Activated T-helper 2 cell treated with anti-CD3 and anti-CD28 coated beads, Interferon-gamma antibody, Interleukin-2, Interleukin-4, amounts not matched to agents 10 μg/mL and 5 μg/mL and 100 μg/mL, durations not matched to agents 14 hours and 24 hours and 36 hours (primary cell): Measurements from ENCODE around the gene RAB12. TPM values are rescaled to one million over a fixed set of nuclear protein-coding genes. Genes with fewer than 3 reads are reported as not detected.

Experiments used
- DNase-seq: peaks from one replicate; pipeline ENCODE4 v3.0.0; 2021; ENCODE audit warnings: low spot score
- H3K27ac Mint-ChIP-seq: one replicate; pipeline ENCODE4 v1.8.0; 2021; ENCODE audit warnings: mixed read lengths
- H3K27me3 Mint-ChIP-seq: one replicate; pipeline ENCODE4 v1.8.0; 2021; ENCODE audit warnings: low read depth, mixed read lengths
- H3K36me3 Mint-ChIP-seq: one replicate; pipeline ENCODE4 v1.8.0; 2021; ENCODE audit warnings: low read depth, mixed read lengths
- H3K4me1 Mint-ChIP-seq: one replicate; pipeline ENCODE4 v1.8.0; 2021; ENCODE audit warnings: low read depth, mixed read lengths
- H3K4me3 Mint-ChIP-seq: one replicate; pipeline ENCODE4 v1.8.0; 2021; ENCODE audit warnings: low read depth, mild to moderate bottlenecking, moderate library complexity, mixed read lengths
- H3K9me3 Mint-ChIP-seq: one replicate; pipeline ENCODE4 v1.8.0; 2021; ENCODE audit warnings: mixed read lengths
- intact Hi-C: fragments of 100-400 bp; cut with micrococcal nuclease; formaldehyde crosslinking; loops from one replicate; pipeline ENCODE4 v1.15.1; 2023
- total RNA-seq: library from RNA; stranded (reverse); gene quantifications from 2 replicates; pipeline ENCODE4 v1.2.3, GENCODE V29; 2022

Gene RAB12
- total RNA-seq, 1 donor from 2014 or later: 14.7 TPM

DNA sequence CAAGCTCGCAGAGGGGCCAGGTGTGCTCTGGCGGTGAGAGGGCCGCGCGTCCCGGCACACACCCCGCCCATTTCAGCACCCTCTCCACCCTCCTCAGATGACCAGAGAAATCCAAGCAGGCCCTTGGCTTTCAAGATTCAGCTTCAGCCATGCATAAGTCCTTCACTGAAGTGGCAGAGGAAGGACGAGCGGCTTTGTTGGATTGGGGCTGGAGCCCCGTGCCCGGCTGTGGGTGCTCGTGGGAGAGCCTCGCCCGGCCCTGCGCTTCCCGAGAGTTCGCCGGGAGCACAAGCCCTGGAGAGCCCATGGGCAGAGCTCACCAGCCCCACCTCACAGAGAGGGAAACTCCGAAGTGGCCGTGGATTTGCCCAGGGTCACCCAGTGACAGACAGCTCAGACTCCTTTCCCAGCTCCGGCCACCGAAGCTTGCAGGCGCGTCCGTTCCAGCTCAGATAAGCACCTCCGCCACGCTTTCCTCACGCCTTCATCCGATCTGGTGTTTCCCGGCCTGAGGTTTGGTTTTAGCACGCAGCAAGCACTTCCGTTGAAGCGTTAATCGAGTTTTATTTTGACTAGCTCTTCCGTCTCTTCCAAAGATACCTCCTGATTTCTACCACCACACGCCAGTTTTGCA is 50.5 kb downstream of the RAB12 start:
- H3K27me3 Mint-ChIP-seq: peaks cover 8% of the 10 kb centered on the region
- no peak overlapping the region for H3K4me3 Mint-ChIP-seq
- H3K9me3 Mint-ChIP-seq: no peaks in the 10 kb centered on the region
- no peak overlapping the region for H3K27ac Mint-ChIP-seq
- DNase-seq: no peak
- intact Hi-C loops: no loop called here
- peaks cover 1% of the 10 kb centered on the region for H3K4me1 Mint-ChIP-seq
- no peaks in the 10 kb centered on the region for H3K36me3 Mint-ChIP-seq

DNA sequence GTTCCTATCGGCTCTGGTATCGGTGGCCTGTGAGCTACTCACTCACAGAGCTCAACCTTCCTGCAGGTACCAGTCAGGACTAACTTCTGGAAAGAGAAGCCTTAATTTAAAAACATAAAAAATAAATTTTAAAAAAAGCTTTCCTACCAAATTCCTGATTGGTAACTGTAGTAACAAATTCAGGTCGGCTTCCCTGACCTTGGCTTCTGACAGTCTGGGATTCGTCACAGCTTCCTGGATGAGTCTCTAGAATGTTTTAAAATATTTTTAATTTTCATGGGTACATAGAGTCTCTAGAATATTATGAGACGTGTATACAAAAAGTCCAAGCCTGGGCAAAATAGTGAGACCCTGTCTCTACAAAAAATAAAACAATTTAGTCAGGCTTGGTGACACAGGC is 51.1 kb downstream of the RAB12 start:
- intact Hi-C loops: no loop called here
- DNase-seq: no peak
- Mint-ChIP-seq H3K4me3 (no peak overlapping the region), H3K27ac (no peak overlapping the region), H3K27me3 (peaks cover 8% of the 10 kb centered on the region), H3K36me3 (no peaks in the 10 kb centered on the region), H3K4me1 (peaks cover 1% of the 10 kb centered on the region), H3K9me3 (no peaks in the 10 kb centered on the region)

DNA sequence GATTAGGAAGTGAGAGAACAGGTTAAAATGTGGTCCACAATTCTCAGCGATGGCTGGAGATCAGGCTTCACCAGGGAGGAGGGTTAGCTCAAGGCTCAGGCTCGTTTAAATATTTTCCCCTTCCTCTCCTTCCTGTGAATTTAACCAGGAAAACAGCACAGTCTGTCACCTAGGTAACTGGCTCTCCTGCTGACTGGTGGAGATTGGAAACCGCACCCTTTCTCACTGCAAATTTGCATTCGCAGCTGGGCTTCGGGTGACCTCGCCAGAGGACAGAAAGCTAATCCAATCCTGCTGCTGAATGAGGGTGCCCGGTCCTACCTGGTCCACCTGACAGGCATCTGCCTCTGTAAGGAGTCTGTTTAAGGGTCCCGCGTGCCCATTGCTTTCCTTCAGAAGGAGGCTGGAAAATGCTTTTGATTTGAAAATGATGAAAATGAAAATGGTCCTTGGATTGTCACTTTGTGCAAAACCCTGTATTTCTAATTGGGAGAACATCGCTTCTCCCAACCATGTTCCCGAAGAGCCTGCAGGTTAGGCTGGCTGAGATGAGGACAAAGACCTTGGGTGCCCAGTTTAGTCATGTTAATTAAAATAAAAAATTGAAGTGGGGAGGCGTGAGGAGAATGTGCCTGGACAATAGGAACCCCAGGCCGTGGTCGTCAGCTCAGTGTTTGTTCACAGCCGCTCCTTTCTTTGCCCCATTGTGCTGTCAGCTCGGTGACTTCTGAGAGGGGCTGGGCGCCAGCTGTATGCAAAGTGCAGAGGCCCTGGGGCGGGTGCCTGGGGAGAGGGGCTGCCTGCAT is 52.7 kb downstream of the RAB12 start:
- intact Hi-C loops: no loop called here
- no peak for DNase-seq
- peaks cover 4% of the 10 kb centered on the region for H3K27me3 Mint-ChIP-seq
- no peaks in the 10 kb centered on the region for H3K9me3 Mint-ChIP-seq
- no peak overlapping the region for H3K27ac Mint-ChIP-seq
- H3K36me3 Mint-ChIP-seq: no peaks in the 10 kb centered on the region
- no peak overlapping the region for H3K4me3 Mint-ChIP-seq
- H3K4me1 Mint-ChIP-seq: peaks cover 1% of the 10 kb centered on the region

DNA sequence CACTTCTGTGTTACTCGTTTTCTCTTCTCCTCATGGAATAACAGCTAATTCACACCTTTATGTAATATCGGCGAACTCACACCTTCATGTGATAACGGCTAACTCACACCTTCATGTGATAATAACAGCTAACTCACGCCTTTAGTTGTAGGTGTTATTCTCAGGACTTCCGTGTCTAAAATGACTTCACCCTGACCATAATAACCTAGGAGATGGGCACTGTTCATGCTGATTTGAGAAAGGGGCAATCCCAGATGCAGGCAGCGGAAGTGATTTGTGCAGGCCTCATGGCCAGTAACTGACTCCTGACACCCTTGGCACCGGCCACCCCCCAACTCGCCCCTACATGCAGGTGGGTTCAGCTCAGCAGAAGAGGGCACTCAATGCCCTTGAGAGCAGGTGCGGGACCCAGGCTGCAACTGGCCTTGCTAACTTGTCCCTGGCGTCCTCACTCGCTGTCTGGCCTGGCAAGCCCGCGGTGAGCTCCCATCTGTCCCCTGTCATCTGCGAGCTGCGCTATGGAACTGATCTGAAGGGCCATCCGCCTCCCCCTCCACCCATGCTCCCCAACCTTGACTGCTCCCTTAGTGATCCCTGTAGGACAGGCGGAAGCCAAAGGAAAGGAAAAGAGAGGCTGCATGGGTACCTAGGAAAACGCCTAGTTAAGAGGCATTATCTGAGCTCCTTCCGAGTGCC is 53.5 kb downstream of the RAB12 start:
- Mint-ChIP-seq H3K9me3 (no peaks in the 10 kb centered on the region), H3K27me3 (peaks cover 4% of the 10 kb centered on the region), H3K4me1 (peaks cover 1% of the 10 kb centered on the region), H3K27ac (no peak overlapping the region), H3K4me3 (no peak overlapping the region), H3K36me3 (no peaks in the 10 kb centered on the region)
- intact Hi-C loops: no loop called here
- DNase-seq: no peak

DNA sequence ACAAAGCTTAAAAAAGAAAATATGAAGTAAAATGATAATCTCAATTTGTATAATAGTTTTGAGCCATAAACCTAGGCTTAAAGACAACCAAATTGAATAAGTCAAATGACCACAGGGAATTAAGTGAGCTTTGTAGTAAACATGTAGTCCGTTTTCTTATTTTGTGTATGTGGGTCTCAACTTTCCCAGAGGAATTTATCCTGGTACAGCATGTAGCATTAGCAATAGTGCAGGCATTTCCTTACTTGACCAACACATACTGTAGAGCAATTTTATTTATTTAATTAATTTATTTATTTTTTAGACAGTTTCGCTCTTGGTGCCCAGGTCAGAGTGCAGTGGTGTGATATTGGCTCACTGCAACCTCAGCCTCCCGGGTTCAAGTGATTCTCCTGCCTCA is 58.6 kb downstream of the RAB12 start:
- no peak for DNase-seq
- Mint-ChIP-seq H3K36me3 (no peaks in the 10 kb centered on the region), H3K9me3 (no peaks in the 10 kb centered on the region), H3K4me3 (no peak overlapping the region), H3K4me1 (no peaks in the 10 kb centered on the region), H3K27ac (no peak overlapping the region), H3K27me3 (no peaks in the 10 kb centered on the region)
- intact Hi-C loops: no loop called here

DNA sequence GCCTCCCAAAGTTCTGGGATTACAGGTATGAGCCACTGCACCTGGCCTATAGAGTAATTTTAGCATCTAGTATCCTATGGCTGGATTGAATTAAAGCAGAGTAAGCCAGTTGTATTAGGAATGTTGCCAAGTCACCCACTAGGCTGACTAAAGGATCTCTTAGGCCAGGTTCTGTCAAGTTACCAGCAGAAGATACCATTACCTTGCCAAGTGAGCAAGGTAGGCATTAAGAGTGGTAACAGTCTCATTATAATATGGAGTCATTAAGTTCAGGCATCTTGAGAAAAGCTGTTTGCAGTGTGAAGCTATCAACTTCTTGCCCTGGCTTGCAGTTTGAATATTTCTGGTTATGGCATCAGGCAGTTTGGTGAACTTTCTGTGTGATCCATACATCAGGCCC is 59.1 kb downstream of the RAB12 start:
- Mint-ChIP-seq H3K36me3 (no peaks in the 10 kb centered on the region), H3K4me1 (no peaks in the 10 kb centered on the region), H3K27me3 (no peaks in the 10 kb centered on the region), H3K4me3 (no peak overlapping the region), H3K27ac (no peak overlapping the region), H3K9me3 (no peaks in the 10 kb centered on the region)
- intact Hi-C loops: no loop called here
- no peak for DNase-seq

DNA sequence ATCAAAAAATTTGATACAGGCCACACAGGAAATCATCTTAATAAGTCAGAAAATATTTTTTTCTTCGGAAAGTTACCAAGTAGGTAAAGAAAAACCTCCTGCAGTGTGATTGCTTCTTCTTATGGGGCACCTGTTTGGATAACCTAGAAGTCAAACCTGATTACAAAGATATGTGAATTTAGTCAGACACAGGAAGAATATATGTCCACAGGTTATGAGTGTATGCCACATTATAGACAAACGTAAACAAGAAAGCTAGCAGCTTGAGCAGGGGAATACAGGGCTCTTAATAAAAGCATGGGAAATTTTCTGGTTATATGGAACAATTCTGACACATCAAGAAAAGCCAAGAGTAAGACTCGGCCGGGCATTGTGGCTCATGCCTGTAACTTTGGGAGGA is 60.3 kb downstream of the RAB12 start:
- no peaks in the 10 kb centered on the region for H3K9me3 Mint-ChIP-seq
- H3K4me1 Mint-ChIP-seq: no peaks in the 10 kb centered on the region
- no peak overlapping the region for H3K27ac Mint-ChIP-seq
- DNase-seq: no peak
- intact Hi-C loops: no loop called here
- H3K4me3 Mint-ChIP-seq: no peak overlapping the region
- H3K36me3 Mint-ChIP-seq: no peaks in the 10 kb centered on the region
- no peaks in the 10 kb centered on the region for H3K27me3 Mint-ChIP-seq

DNA sequence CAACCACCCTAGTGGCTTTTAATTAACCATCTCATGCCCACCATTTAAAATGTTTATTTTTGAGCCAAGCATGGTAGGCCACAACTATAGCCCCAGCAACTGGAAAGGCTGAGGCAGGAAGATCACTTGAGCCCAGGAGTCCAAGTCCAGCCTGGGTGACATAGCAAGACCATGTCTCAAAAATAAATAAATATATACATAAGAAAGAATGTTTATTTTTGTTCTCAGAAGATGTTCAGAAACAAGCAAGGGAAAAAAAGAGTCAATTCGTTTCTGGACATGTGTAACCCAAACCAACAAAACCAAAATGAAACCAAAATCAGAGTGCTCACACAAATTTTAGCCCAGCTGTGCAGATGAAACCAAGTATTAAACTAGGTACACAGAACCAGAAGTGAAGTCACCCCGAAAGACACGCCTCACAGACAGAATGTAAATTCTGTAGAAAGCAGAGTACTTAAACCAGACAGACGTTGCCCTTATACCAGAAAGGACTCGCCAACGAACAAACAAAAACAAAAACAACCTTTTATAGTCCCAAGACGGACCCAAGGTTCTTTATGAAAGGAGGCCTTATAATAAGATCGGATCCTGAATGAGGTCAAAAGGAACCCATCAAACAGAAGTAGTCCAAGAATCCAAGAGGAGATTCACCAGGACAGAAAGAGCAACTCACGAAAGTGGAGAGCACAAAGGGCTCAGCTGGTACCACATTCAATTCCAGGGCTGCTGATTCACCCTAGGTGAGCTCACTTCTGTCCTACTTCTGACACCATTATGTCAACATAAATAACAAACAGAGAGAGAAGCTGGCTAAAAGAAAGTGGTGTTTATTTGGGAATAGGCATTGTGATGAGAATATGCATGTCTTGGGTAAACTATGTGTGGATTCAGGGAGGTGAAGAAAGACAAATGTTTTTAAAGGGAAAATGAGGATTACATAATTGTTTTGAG is 64.3 kb downstream of the RAB12 start:
- intact Hi-C loops: no loop called here
- Mint-ChIP-seq H3K9me3 (no peaks in the 10 kb centered on the region), H3K27me3 (no peaks in the 10 kb centered on the region), H3K36me3 (no peaks in the 10 kb centered on the region), H3K4me1 (no peaks in the 10 kb centered on the region), H3K4me3 (no peak overlapping the region), H3K27ac (no peak overlapping the region)
- no peak for DNase-seq

DNA sequence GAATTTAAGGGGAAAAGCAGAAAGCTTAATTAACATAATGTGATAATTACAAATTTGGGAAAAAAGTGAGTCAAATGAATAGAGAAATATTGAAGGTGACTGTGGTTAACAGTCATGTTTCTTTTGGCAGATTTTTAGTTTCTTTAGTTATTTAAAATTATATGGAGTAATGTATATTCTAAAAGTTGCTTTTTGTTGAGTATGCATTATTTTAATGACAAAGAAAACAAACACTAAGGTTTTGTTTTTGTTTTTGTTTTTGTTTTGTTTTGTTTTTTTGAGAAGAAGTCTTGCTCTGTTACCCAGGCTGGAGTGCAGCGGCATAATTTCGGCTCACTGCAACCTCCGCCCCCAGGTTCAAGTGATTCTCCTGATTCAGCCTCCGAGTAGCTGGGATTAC is 65.8 kb downstream of the RAB12 start:
- H3K9me3 Mint-ChIP-seq: no peaks in the 10 kb centered on the region
- no peak overlapping the region for H3K4me3 Mint-ChIP-seq
- H3K36me3 Mint-ChIP-seq: no peaks in the 10 kb centered on the region
- intact Hi-C loops: no loop called here
- no peaks in the 10 kb centered on the region for H3K27me3 Mint-ChIP-seq
- no peaks in the 10 kb centered on the region for H3K4me1 Mint-ChIP-seq
- DNase-seq: no peak
- no peak overlapping the region for H3K27ac Mint-ChIP-seq

DNA sequence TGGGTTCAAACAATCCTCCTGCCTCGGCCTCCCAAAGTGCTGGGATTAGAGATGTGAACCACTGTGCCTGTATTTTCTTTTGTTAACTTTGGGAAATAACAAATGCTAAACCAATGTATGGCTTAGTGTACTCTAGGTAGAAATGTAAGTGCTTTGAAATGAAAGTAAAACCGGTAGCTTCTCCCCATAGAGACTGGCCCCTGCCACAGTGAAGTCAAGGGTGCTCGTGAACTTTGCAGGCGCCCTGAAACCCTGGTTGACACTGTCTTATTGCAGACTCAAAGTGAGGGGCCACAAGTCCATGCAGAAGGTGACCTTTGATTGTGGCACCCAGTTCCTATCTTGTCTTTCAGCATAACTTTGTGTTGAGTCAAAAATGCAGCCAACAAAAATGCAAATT is 72.0 kb downstream of the RAB12 start:
- H3K4me3 Mint-ChIP-seq: no peak overlapping the region
- H3K36me3 Mint-ChIP-seq: no peaks in the 10 kb centered on the region
- H3K27ac Mint-ChIP-seq: no peak overlapping the region
- DNase-seq: no peak
- no peaks in the 10 kb centered on the region for H3K9me3 Mint-ChIP-seq
- no peaks in the 10 kb centered on the region for H3K27me3 Mint-ChIP-seq
- no peaks in the 10 kb centered on the region for H3K4me1 Mint-ChIP-seq
- intact Hi-C loops: no loop called here

DNA sequence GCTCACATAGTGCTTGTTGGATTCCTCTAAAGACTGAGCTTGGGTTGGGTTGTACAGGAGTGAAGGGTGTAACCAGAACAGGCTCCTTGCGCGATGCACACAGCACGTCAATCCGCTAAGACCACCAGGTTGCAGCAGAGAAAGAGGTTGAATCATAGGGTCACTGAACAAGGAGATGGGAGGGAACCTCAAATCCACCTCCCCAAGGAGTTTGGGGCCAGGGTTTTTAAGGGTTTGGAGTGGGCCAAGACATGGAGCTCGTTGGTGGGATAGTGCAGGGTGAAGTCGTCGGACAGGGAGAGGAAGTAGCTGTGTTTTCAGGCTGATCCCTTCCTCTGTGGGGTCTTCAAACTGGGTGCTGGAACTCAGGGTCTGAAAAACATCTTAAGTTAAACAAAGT is 75.3 kb downstream of the RAB12 start:
- no peaks in the 10 kb centered on the region for H3K4me1 Mint-ChIP-seq
- H3K36me3 Mint-ChIP-seq: no peaks in the 10 kb centered on the region
- H3K9me3 Mint-ChIP-seq: no peaks in the 10 kb centered on the region
- H3K4me3 Mint-ChIP-seq: no peak overlapping the region
- H3K27me3 Mint-ChIP-seq: no peaks in the 10 kb centered on the region
- intact Hi-C loops: no loop called here
- no peak for DNase-seq
- H3K27ac Mint-ChIP-seq: no peak overlapping the region

DNA sequence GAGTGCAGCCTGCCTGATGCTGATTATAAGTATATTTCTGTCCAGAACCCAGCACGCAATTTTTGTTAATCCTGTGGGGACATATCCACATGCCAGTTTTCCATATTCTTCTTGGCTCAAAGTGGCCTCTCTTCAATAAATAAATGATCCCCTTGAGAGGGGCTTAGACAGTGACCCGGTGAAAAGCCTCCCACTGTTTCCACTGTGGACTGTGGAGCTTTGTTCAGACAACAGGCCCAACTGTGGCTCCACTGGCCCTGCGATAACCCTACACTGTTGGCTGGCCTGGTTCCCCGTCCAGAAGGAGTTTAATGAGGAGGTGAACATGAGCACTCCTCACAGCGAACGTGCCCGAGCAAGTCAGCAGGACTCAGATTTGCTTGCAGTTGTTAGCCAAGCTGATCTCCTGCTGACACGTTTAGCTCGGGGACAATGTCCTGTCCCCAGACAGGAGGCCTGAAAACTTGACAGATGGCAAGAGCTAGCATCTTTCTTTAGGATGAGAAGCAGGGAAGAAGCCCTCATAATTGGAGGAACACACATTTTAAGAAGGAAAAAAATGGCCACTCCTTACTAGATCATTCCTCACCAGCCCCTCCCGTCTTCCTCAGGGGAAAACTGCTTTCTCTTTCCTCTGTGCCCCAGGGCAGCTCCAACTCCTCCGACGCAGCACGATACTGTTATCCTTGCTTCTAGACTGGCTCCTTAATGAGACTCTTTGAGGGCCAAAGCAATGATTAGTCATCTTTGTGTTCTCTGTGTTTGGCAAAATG is 76.1 kb downstream of the RAB12 start:
- Mint-ChIP-seq H3K4me3 (no peak overlapping the region), H3K9me3 (no peaks in the 10 kb centered on the region), H3K4me1 (no peaks in the 10 kb centered on the region), H3K27me3 (no peaks in the 10 kb centered on the region), H3K27ac (no peak overlapping the region), H3K36me3 (no peaks in the 10 kb centered on the region)
- intact Hi-C loops: no loop called here
- DNase-seq: no peak
